Neural cell (in vitro differentiated cells): ENCODE measurements around the gene RNF144A.

Experiments
- CTCF ChIP-seq: fragments of 450-650 bp; IDR thresholded peaks from 2 replicates; pipeline ENCODE4 v1.5.1; 2014; ENCODE audit warnings: antibody characterized with exemption, mild to moderate bottlenecking, moderate library complexity; ENCODE audit not compliant: poor library complexity, severe bottlenecking
- EP300 ChIP-seq: fragments of 450-650 bp; conservative IDR thresholded peaks from 2 replicates; pipeline ENCODE4 v1.6.1; 2014; ENCODE audit warnings: antibody characterized with exemption, mild to moderate bottlenecking, moderate library complexity; ENCODE audit not compliant: poor library complexity, severe bottlenecking
- TF ChIP-seq, protein P1 (sequence below): IDR thresholded peaks from 2 replicates; pipeline ENCODE4 v1.6.1; 2012; ENCODE audit warnings: borderline replicate concordance

DNA sequence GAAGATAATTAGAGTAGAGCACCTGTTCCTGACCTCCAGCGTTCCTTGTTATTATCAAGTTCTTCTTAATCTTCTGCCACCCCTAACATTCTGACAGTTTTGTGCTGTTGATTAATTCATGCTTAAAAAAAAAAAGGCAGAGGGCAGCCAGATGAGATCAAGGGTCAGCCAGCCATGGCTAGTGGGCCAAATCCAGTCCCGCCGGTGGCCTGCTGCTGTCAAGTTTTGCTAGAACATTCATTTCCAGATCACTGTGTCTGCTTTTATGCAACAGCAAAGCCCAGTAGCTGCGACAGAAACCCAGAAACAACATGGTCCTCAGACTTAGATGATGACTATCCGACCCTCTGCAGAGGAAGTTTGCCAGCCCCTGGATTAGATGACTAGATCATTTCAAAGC lies 101.6 kb downstream of the RNF144A start:
- TF ChIP-seq EP300 (no peak), CTCF (no peak)
- TF ChIP-seq, protein P1, sequence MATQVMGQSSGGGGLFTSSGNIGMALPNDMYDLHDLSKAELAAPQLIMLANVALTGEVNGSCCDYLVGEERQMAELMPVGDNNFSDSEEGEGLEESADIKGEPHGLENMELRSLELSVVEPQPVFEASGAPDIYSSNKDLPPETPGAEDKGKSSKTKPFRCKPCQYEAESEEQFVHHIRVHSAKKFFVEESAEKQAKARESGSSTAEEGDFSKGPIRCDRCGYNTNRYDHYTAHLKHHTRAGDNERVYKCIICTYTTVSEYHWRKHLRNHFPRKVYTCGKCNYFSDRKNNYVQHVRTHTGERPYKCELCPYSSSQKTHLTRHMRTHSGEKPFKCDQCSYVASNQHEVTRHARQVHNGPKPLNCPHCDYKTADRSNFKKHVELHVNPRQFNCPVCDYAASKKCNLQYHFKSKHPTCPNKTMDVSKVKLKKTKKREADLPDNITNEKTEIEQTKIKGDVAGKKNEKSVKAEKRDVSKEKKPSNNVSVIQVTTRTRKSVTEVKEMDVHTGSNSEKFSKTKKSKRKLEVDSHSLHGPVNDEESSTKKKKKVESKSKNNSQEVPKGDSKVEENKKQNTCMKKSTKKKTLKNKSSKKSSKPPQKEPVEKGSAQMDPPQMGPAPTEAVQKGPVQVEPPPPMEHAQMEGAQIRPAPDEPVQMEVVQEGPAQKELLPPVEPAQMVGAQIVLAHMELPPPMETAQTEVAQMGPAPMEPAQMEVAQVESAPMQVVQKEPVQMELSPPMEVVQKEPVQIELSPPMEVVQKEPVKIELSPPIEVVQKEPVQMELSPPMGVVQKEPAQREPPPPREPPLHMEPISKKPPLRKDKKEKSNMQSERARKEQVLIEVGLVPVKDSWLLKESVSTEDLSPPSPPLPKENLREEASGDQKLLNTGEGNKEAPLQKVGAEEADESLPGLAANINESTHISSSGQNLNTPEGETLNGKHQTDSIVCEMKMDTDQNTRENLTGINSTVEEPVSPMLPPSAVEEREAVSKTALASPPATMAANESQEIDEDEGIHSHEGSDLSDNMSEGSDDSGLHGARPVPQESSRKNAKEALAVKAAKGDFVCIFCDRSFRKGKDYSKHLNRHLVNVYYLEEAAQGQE, result no peak
